ENCODE measurements around the gene NYAP2. TPM values are rescaled to one million over a fixed set of nuclear protein-coding genes. Genes with fewer than 3 reads are reported as not detected.

The NYAP2 gene
- total and polyA plus RNA-seq, 2 experiments from 2014 or later, result not detected

- Histone ChIP-seq H3K9me3 (ENCODE audit: low read depth) (no peaks in the 10 kb centered on the region), H3K4me1 (ENCODE audit: low read depth) (no peaks in the 10 kb centered on the region), H3K4me3 (no peak overlapping the region), H3K27me3 (no peaks in the 10 kb centered on the region), H3K27ac (no peak overlapping the region), H3K36me3 (no peaks in the 10 kb centered on the region)
- no peak for TF ChIP-seq CTCF (IDR thresholded peaks at IDR 0.05; ENCODE audit: low read depth, low read length)
- DNase-seq (ENCODE audit: low read depth in 1 of 2, low spot score in 1 of 2), result no peak
These were observed 65.0 kb downstream of the NYAP2 start for GRCh38 chr2:225464346-225465025.

GRCh38 chr2:225465827-225466226, 66.3 kb downstream of the NYAP2 start:
- H3K27me3 ChIP-seq, result no peaks in the 10 kb centered on the region
- no peaks in the 10 kb centered on the region for H3K9me3 ChIP-seq (ENCODE audit: low read depth)
- no peak overlapping the region for H3K27ac ChIP-seq
- H3K4me1 ChIP-seq (ENCODE audit: low read depth), result no peaks in the 10 kb centered on the region
- no peak for TF ChIP-seq CTCF (IDR thresholded peaks at IDR 0.05; ENCODE audit: low read depth, low read length)
- H3K4me3 ChIP-seq, result no peak overlapping the region
- no peak for DNase-seq (ENCODE audit: low read depth in 1 of 2, low spot score in 1 of 2)
- H3K36me3 ChIP-seq, result no peaks in the 10 kb centered on the region

- Histone ChIP-seq H3K4me3 (no peak overlapping the region), H3K27ac (no peak overlapping the region), H3K4me1 (ENCODE audit: low read depth) (no peaks in the 10 kb centered on the region), H3K36me3 (no peaks in the 10 kb centered on the region), H3K9me3 (ENCODE audit: low read depth) (no peaks in the 10 kb centered on the region), H3K27me3 (no peaks in the 10 kb centered on the region)
- TF ChIP-seq CTCF (IDR thresholded peaks at IDR 0.05; ENCODE audit: low read depth, low read length), result no peak
- DNase-seq (ENCODE audit: low read depth in 1 of 2, low spot score in 1 of 2), result no peak
These were observed 67.5 kb downstream of the NYAP2 start for GRCh38 chr2:225466891-225467604.

DNA sequence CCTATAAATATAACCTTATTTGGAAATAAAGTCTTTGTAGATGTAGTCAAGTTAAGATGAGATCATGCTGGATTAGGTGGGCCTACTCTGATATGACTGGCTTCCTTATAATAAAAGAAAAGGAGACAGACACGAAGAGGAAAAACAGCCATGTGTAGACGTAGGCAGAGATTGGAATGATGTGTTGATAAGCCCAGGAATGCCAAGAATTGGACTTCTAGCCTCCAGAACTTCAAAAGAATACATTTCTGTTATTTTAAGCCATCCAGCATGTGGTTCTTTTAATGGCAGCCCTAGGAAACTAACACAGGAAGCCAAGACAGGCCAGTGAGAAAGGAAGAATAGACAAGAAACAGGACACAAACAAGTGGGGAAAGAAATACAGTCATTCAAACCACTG, 68.6 kb downstream of the NYAP2 start:
- TF ChIP-seq CTCF (IDR thresholded peaks at IDR 0.05; ENCODE audit: low read depth, low read length), result no peak
- H3K27me3 ChIP-seq, result no peaks in the 10 kb centered on the region
- H3K4me3 ChIP-seq, result no peak overlapping the region
- no peaks in the 10 kb centered on the region for H3K4me1 ChIP-seq (ENCODE audit: low read depth)
- no peak overlapping the region for H3K27ac ChIP-seq
- DNase-seq (ENCODE audit: low read depth in 1 of 2, low spot score in 1 of 2), result no peak
- no peaks in the 10 kb centered on the region for H3K36me3 ChIP-seq
- no peaks in the 10 kb centered on the region for H3K9me3 ChIP-seq (ENCODE audit: low read depth)

DNA sequence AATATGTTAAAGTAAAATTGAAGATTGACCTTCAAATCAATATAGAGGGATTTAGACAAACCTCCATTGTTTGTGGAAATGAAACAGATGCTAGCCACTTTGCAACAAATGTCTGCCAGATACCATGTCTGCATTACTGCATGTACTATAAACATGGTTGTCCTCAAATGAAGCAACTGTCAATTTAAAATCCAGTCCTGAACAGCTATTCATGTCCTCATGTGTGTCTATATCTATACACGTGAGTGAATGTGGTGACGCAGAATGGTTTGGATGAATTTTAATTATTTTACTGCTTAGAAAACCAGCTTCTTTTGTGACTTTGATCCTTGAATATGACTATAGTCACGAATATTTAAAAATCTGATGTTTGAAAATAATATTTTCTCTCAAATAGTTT, 71.5 kb downstream of the NYAP2 start:
- Histone ChIP-seq H3K4me1 (ENCODE audit: low read depth) (no peaks in the 10 kb centered on the region), H3K27me3 (no peaks in the 10 kb centered on the region), H3K4me3 (no peak overlapping the region), H3K27ac (no peak overlapping the region), H3K9me3 (ENCODE audit: low read depth) (no peaks in the 10 kb centered on the region), H3K36me3 (no peaks in the 10 kb centered on the region)
- no peak for DNase-seq (ENCODE audit: low read depth in 1 of 2, low spot score in 1 of 2)
- TF ChIP-seq CTCF (IDR thresholded peaks at IDR 0.05; ENCODE audit: low read depth, low read length), result no peak

Measured in cardiac muscle cell (in vitro differentiated cells and primary cell).